Natural killer cell (primary cell): Measurements from ENCODE around the gene MEGF6. TPM values are rescaled to one million over a fixed set of nuclear protein-coding genes. Genes with fewer than 3 reads are reported as not detected.

ENCODE experiments used
- ATAC-seq, 3 donors: fragments of 150-1000 bp in 2 of 3; fragments of 200-7000 bp in 1 of 3; cut with Tn5 transposase; 1 replicate in 1 of 3; 2 replicates in 2 of 3; pipeline ENCODE4 v1.10.0; 2021; ENCODE audit warnings: mild to moderate bottlenecking in 2 of 3, moderate library complexity in 2 of 3
- DNase-seq, 2 donors: peaks; one replicate each; pipeline versions ENCODE4 v3.0.0 to v3.0.0-alpha.2; 2013 to 2021; ENCODE audit warnings: mixed read lengths in 1 of 2
- H3K27ac ChIP-seq: one replicate; pipeline ENCODE4 v1.5.1; 2013; ENCODE audit warnings: mild to moderate bottlenecking, low read length
- H3K27me3 ChIP-seq: one replicate; pipeline ENCODE4 v1.6.1; 2013; ENCODE audit warnings: low read length; ENCODE audit not compliant: control insufficient read depth, insufficient read depth
- H3K36me3 ChIP-seq: one replicate; pipeline ENCODE4 v1.6.1; 2013; ENCODE audit warnings: low read length; ENCODE audit not compliant: control insufficient read depth, insufficient read depth
- H3K4me1 ChIP-seq: one replicate; pipeline ENCODE4 v1.6.1; 2013; ENCODE audit warnings: low read length; ENCODE audit not compliant: control insufficient read depth, insufficient read depth
- H3K4me3 ChIP-seq: one replicate; pipeline ENCODE4 v1.5.1; 2013; ENCODE audit warnings: low read length
- H3K9me3 ChIP-seq: one replicate; pipeline ENCODE4 v1.6.1; 2013; ENCODE audit warnings: low read length; ENCODE audit not compliant: control insufficient read depth, insufficient read depth
- H3K27ac Mint-ChIP-seq, 2 donors: one replicate each; pipeline ENCODE4 v1.8.0; 2022; ENCODE audit warnings: mild to moderate bottlenecking in 2 of 2, mixed read lengths in 2 of 2, moderate library complexity in 1 of 2
- H3K27me3 Mint-ChIP-seq, 2 donors: one replicate each; pipeline ENCODE4 v1.8.0; 2022; ENCODE audit warnings: low read depth in 2 of 2, mixed read lengths in 2 of 2
- H3K36me3 Mint-ChIP-seq: one replicate; pipeline ENCODE4 v1.8.0; 2022; ENCODE audit warnings: mixed read lengths
- H3K4me1 Mint-ChIP-seq, 2 donors: one replicate each; pipeline ENCODE4 v1.8.0; 2022; ENCODE audit warnings: mixed read lengths in 2 of 2
- H3K4me3 Mint-ChIP-seq: one replicate; pipeline ENCODE4 v1.8.0; 2022; ENCODE audit warnings: mild to moderate bottlenecking, moderate library complexity, mixed read lengths
- H3K9me3 Mint-ChIP-seq, 2 donors: one replicate each; pipeline ENCODE4 v1.8.0; 2022; ENCODE audit warnings: mixed read lengths in 2 of 2
- CTCF ChIP-seq: fragments of 200-600 bp; IDR thresholded peaks from one replicate; pipeline ENCODE4 v1.8.0; 2022; ENCODE audit warnings: antibody characterized with exemption
- WGBS: methylation state at CpG from one replicate; pipeline ENCODE4 v1.1.7; 2013; ENCODE audit warnings: missing lambda C conversion rate; ENCODE audit not compliant: insufficient coverage; 5-methylcytosine and 5-hydroxymethylcytosine counted together
- intact Hi-C: fragments of 100-400 bp; cut with micrococcal nuclease; formaldehyde crosslinking; loops from one replicate; pipeline ENCODE4 v1.14.2; 2022
- total RNA-seq, 4 donors: library from RNA; stranded (reverse); fragments of 120-200 nt in 1 of 4; gene quantifications; one replicate each; pipeline versions ENCODE4 v1.2.3 to v1.2.4, GENCODE V29; 2013 to 2022

Gene MEGF6
- total RNA-seq, 3 donors from 2014 or later (not counting 1 experiment from before 2014, with no cell fraction given): 3.1 to 15.6 (median 5.1) TPM

- no peak for TF ChIP-seq CTCF
- H3K36me3 Mint-ChIP-seq: no peaks in the 10 kb centered on the region
- no peaks in the 10 kb centered on the region for H3K4me1 Mint-ChIP-seq
- Histone ChIP-seq H3K27me3 (no peaks in the 10 kb centered on the region), H3K4me3 (no peak overlapping the region), H3K27ac (no peak overlapping the region), H3K9me3 (no peaks in the 10 kb centered on the region), H3K36me3 (no peaks in the 10 kb centered on the region), H3K4me1 (no peaks in the 10 kb centered on the region)
- 92% methylated on average over 9 of the region's 9 CpGs for WGBS
- no peaks in the 10 kb centered on the region for H3K27me3 Mint-ChIP-seq
- H3K27ac Mint-ChIP-seq: no peak overlapping the region
- intact Hi-C loops: no loop called here
- no peak for DNase-seq
- ATAC-seq: no peak
- no peaks in the 10 kb centered on the region for H3K9me3 Mint-ChIP-seq
- no peak overlapping the region for H3K4me3 Mint-ChIP-seq
These were observed 50.3 kb downstream of the MEGF6 start for GRCh38 chr1:3560981-3561380.

GRCh38 chr1:3560251-3560871 is 50.9 kb downstream of the MEGF6 start:
- no peak for DNase-seq
- no peaks in the 10 kb centered on the region for H3K36me3 ChIP-seq
- Mint-ChIP-seq H3K27me3 (no peaks in the 10 kb centered on the region), H3K36me3 (no peaks in the 10 kb centered on the region), H3K4me1 (no peaks in the 10 kb centered on the region), H3K9me3 (no peaks in the 10 kb centered on the region), H3K27ac (no peak overlapping the region), H3K4me3 (no peak overlapping the region)
- intact Hi-C loops: no loop called here
- no peaks in the 10 kb centered on the region for H3K9me3 ChIP-seq
- H3K27me3 ChIP-seq: no peaks in the 10 kb centered on the region
- no peak overlapping the region for H3K27ac ChIP-seq
- no peak for ATAC-seq
- H3K4me1 ChIP-seq: no peaks in the 10 kb centered on the region
- no peak for TF ChIP-seq CTCF
- 92% methylated on average over 17 of the region's 17 CpGs for WGBS
- no peak overlapping the region for H3K4me3 ChIP-seq

GRCh38 chr1:3558036-3558726 is 53.1 kb downstream of the MEGF6 start:
- Mint-ChIP-seq H3K27ac (no peak overlapping the region), H3K4me1 (no peaks in the 10 kb centered on the region), H3K4me3 (no peak overlapping the region), H3K27me3 (no peaks in the 10 kb centered on the region), H3K36me3 (no peaks in the 10 kb centered on the region), H3K9me3 (no peaks in the 10 kb centered on the region)
- Histone ChIP-seq H3K4me1 (no peaks in the 10 kb centered on the region), H3K9me3 (no peaks in the 10 kb centered on the region), H3K27me3 (no peaks in the 10 kb centered on the region), H3K36me3 (no peaks in the 10 kb centered on the region), H3K4me3 (no peak overlapping the region), H3K27ac (no peak overlapping the region)
- 87% methylated on average over 20 of the region's 20 CpGs for WGBS
- DNase-seq: no peak
- ATAC-seq: no peak
- TF ChIP-seq CTCF: no peak
- intact Hi-C loops: no loop called here
